NK-92 treated with Interleukin-12 subunit alpha and Interleukin-12 subunit beta, amount 100 ng/mL, for 24 hours (cell line): ENCODE measurements around the gene THEM4.
"Not testable (repeated sequence)": the region's sequence is repeated elsewhere in the genome, so short reads cannot be mapped to it uniquely, and the experiment has no call there.

ENCODE experiments used
- DNase-seq: peaks from one replicate; lab custom pipeline; 2025; lab: John Stamatoyannopoulos, UW

Gene THEM4

DNA sequence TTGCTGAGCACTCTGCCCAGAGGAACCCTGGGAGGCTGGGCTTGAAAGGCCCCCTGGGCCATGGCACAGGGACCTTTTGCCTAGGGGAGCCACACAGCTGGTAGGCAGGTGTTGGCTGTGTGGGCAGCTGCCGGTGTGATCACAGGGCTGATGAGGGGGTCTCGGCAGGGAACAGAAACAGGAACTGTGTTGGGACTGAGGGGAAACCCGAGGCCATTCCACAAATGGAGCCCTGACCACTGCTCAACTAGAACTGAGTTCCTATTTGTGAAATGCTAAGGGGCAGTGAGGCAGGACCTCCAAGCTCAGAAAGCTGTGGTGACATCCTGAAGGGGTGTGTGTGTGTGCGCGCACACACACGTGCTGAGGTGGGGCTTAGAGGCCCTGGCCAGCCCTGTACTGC, 49.4 kb downstream of the THEM4 start:
- DNase-seq, result no peak

DNA sequence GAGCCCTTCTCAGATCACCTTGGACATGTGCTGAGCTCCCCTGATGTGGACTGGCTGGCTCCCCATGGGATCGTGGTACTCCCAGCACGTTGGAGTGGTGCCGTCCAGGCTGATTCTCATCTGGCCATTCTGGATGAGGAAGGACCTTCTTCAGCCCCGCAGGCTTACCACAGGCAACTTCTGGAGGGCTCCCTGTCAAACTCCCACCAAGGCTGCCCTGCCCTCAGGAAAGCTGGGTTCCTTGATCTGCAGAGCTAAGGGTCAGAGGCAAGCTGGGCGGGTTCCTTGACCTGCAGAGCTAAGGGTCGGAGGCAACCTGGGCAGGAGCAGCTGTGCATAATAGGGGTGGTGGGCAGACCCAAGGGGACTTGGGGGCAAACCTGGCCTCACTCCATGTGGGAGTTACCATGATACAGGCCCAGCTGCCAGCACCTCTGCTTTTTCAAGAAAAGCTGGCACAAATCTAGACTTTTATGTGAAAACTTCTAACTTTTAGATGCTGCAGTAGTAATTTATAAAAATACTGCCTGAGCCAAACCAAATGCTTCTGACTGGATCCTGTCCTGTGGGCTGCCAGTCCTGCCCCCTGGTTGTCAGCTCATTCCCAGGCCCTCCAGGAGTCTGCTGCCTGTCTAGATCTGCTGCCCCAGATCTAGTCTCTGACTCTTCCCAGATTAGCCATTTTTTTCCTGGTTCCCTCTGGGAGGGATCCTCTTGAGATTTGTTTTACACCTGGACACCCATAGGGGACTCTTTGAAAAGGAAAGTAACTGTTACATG, 50.2 kb downstream of the THEM4 start:
- DNase-seq, result no peak

DNA sequence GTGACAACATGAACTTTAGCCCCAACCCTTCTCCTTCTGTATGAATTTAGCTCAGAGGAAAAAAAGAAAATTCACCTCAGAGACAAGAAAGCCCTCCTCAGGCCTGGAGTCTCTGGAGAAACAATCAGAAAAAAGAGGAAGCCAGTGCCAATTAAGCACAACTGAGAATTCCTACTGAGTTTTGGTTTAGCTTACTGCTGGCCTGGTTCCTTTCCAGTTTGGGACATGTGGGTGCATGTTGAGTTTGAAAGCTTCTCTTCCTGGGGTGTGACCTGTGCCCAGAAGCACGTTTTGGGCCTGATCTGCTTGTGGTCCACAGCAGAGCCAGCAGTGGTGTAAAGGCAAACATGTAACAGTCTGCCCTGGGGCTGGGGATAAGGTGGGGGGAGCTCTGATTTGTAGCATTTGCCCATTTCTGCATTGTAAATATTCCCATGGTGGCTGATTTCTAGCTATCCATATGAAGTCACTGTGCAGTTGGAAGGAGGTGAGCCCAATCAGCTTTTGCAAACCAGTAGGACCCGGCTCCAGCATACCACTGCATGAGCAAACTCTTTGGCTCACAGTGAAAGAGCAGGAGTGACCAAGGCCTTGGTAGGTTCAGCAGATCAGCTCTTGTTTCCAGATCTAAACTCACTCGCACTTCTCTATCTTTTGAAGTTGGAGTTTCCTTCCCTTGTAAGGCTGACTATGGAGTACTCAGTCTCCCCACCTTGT, 51.1 kb downstream of the THEM4 start:
- DNase-seq, result no peak

DNA sequence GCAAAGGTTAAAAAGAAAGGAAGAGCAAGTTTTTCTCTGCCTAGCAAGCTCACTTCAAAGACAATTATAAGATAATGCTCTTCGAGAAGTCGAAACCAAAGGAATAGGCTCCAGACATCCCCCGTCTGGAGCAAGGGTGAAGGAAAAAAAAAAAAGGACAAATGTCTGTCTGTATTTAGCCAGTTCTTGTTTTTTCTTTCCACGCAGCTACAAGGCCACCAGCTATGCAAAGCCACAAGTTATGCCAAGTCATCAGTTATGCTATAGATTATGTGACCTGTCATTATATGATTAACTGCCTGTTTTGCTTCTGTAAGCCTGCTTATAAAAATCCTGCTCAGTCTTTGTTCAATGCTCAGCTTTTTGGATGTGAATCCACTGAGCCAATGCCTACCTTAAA, 53.4 kb downstream of the THEM4 start:
- DNase-seq, result no peak

DNA sequence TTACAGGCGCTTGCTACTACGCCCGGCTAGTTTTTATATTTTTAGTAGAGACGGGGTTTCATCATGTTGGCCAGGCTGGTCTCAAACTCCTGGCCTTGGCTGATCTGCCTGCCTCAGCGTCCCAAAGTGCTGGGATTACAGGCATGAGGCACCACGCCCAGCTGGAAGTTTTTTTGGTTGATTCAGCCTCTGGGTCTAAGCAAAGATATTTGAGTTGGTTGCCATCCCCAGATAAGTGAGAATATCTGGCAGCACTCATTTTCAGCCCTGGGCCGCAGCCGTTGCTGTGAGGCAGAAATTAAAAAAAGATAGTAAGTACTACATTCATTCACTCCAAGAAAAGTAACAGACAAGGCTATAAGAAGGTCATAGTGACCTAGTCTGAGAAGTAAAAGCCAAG, 53.8 kb downstream of the THEM4 start:
- DNase-seq, result not testable (repeated sequence)

DNA sequence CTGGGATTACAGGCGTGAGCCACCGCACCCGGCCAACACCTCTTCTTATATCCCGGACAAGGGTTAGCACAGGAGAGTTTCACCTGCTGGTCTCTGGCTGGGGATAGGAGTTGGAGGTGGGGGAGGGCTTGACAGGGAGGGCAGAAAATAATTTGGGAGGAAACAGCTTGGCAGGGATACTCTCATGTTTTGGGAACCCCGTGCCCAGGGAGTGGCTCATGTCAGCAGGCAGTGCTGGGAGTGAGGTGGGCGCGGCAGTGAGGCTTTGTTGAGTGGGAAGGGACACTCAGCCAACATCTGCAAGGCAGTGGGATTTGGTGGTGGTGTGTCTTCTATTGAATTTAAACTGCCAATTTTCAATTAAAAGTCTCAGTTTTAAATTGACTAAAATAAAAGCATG, 54.7 kb downstream of the THEM4 start:
- DNase-seq, result no peak

DNA sequence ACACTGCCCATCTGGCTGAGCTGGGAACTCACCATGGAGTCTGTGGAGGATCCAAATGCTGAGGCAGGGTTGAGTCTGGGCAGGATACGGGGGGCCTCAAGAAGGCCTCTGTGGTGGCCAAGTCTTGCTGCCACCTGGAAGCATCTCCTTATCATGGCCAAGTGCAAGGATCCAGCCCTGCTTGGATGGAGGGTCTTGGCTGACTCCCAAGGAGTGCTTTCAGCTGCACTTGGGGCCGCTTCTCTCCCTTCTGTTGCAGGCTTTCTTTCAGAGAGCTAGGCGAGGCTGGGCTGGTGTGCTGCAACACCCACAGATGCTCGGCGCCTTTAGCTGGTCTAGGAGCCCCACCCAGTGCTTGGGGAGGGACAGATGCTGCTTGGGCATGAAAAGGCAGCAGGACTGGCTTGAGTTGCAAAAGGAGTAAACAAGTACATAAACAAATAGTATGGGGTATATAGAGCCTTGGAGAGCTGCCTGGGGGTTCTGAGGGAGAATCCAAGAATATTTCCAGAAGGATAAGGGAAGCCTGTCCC, 55.8 kb downstream of the THEM4 start, which contains the start of gene THEM5:
Gene THEM5 (minus strand): TSS at position 302 of the 533 bp plus-strand sequence. CDS start 147 bp downstream, at position 155.
- DNase-seq, result no peak

DNA sequence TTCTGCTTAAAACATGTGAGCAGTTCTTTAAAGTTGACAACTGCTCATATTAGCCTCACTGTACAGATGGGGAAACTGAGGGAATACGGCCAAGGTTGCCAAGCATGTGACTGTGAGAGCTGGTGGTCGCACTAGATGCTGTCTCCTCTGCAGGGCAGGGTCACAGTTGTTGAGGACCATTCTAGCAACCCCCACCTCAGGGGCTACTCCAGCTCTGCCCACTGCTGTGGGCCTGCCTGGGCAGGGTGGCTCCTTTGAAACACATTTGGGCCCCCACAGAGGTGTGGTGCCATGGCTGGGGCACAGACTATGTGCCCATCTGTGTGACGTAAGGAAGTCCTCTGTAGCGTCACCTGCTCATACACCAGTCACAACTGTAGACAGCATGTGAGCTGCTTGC, 56.6 kb downstream of the THEM4 start:
- no peak for DNase-seq

DNA sequence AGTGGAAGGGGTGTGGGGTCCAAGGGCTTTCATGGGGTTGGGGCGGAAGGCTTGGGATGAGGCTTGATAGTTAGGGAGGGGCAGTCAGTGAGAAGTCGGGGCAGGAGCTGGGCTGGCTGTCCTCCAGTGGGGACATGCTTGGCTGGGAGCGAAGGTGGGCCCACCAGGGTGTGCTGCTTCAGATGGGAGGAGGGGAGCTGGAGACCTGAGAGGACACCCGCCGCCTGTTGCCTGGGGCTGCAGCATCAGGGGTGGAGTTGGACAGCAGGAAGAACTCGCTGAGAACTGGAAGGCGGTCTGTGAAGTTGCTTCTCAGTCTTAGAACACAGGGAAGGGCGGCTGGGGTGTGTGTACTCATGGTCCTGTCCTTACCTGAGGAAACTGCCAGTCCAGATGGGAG, 57.4 kb downstream of the THEM4 start:
- no peak for DNase-seq

DNA sequence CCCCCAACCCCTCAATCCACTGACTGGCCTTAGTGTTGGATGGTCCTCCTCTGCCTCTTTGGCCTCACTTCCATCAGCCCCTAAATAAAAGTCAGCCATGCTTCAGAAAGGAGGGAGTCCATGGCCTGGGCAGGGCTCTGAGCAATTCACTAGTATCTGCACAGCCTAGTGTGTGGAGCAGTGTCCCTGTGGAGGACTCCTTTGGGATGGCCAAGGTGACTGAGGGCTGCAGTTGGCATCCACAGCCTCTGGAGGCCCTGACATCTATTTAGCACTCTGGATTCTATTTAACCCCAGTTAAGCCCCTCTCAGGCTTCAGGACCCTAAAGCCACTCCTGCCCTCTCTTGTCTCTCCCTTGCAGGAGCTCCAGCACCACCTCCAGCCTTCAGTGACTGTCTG, 59.4 kb downstream of the THEM4 start:
- DNase-seq, result no peak

DNA sequence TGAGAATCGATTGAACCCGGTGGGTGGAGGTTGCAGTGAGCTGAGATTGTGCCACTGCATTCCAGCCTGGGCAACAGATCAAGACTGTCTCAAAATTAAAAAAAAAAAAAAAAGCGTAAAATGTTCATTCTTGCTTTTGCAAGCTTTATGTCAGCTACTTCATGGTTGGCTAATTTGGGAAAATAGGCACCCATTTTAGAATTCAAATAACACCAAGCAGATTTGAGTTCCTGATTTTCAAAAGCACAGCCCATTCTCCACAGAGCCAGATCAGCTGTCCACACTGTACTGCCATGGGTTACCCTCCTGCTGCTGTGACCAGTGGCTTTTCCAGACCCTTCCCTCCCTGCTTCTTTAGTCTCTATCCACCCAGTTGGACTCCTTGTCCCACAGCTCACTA, 60.2 kb downstream of the THEM4 start:
- no peak for DNase-seq

DNA sequence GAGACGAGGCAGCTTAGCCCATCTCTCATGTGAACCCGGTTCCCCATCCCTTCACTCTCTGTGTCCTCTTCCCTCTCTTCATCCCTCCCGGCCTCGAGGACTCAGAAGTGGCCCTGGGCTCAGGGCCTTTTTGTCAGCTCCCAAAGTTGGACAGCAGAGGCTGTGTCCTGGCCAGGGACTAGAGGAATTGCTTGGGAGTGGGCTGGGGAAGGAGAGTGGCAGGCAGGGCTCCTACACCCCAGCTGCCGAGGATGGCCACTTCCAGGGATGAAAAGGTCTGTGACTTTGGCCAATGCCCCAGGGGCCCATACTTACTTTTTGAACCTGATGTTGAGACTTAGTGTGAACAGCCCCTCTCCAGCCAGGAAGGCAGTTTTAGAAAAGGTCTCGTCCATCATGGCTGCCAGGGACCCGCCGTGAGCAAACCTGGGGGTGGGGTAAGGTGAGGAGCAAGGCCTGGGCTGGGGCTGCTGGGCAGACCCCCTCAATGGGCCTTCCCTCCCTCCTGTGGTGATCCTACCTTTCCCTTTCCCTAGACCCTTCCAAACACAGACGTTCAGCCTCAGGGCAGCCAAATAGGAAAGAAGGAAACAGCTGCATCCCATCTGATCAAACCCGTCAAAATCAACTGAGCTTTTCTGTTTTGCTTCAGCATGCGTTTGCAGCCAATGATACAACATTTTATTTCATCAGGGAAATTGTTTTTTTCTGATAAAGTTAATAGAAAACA, 61.3 kb downstream of the THEM4 start:
- no peak for DNase-seq

DNA sequence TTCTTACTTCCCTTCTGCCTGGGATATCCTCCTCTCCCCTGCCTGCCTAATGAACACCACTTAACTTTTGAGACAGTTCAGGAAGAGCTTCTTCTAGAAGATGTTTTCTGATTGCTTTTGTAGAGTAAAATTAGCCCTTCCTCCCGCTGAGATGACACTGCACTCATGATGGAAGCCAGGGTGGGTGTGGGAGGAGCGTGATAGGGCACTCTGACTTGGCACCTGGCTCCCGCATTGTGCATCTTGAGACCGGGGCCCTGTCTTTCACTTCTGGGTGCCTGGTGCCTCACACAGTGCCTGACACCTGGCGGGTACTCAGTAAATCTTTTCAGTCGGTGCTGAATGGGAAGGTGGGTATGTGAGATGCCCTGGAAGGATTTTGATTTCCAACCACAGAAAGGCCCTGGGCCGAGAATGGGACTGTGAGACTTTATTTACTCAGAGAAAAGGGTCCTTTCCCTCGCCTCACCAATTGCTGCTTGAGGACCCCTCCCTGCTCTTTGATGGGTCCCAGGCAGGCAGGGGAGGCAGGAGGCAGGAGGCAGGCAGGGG, 62.5 kb downstream of the THEM4 start:
- no peak for DNase-seq

DNA sequence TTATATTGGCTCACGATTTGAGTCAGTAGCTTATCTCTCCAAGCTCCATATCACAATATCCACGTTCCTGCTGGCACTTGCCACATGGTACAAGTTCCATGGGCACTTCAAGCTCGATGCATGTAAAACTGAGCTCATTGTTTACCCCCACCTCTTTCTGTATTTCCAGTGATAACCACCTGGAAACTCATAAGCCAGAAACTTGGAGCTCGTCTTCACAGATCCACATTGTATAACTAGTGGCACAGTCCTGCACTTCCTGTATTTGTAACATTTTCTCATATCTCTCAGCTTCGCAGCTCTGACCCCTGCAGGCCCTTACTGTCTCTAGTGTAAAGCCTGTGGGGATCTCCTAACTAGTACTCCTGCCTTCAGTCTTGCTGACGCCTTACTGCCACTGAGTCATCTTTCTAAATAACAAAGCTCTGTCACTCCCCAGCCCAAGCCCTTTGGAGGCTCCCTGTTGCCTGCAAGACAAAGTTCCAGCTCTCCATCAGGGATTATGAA, 63.2 kb downstream of the THEM4 start:
- no peak for DNase-seq

DNA sequence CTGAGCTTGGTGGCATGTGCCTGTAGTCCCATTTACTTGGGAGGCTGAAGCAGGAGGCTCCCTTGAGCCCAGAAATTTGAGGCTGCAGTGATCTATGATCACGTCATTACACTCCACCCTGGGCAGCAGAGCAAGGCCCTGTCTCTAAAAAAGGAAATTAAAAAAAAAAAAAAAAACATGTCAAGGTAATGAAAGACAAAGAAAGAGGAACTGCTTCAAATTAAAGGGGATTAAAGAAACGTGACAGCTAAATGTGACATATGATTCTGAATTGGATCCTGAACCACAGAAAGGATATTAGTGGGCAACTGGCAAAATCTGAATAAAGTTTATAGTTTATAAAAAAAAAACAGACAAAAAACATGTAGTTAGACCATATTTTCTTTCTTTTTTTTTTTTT, 65.9 kb downstream of the THEM4 start:
- no peak for DNase-seq

DNA sequence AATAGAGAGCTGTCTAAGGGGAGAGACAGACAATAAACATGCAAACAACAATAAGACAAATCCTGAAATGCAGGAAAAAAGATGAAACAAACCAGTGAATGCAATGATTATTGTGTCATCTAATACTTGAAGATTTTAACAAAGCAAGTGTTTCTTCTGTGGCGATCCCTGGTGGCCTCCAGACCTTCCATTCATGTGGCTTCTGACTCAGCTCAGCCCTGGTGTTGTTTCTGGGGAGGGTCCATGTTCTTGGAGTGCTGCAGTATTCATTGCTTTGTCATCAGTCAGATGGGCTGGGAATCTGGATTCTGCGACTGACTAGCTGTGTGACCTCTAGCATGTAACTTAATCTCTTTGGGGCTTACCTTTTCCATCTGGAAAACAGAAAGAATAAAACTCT, 68.2 kb downstream of the THEM4 start:
- no peak for DNase-seq

DNA sequence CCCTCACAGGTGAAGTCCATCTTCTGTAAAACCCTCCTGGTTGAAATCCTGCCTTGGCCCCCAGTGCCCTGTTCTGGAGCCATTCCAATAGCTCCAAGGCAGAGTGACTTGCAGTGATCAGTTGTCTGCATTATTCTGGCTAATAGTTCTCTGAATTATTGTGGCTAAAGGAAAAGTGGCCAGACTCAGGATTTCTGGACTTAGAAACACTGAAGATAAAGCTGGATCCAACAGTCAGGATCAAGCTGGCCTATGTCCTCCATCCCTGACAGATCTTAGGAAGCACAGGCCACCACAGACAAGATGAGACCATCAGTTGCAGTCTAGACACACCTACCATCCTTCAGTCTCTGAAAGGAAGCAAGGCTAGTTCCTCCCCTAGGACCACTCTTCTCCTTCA, 68.9 kb downstream of the THEM4 start:
- no peak for DNase-seq

DNA sequence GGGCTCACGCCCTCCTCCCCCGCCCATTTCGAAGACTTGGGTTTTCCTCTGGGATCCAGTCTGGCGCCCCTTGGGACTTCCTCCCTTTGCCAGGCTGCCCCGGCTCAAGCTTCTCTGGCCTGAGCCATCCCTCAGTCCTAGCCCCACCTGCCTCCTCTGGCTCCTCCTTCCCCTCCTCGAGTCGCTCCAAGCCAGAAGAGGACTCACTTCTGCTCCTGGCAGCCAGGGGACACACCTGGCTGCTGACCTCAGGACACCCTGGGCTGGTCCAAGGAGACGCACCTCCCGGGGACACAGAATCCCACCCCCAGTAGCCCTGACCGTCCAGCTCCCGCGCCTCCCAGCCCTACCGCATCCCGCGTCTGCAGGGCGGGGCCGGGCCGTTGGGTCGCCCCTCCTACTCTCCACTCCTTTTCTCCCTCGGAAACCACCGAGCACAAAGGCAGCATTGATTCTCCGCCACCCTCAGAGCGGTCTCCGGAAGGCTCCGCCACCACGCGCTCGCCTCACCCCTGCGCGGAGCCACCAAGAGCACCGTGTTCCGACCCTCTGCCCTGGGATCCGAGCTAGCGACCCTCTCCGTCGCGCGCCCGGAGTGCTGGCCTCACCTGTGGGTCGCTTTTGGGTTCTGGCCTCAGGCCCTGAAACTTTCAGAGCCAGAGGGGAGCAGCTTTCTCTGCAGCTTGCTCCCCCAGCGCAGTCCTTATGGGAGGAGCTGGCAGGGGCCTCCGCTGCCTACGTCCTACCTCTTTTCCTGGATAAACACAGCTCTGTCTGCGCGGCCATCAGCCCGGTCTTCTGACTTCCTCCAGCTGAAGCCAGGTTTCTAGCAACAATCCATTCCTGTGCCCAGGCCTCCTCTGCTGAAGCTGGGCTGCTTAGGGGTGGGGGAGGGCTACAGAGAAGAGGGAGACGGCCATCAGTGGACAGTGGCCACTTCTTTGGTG, 69.6 kb downstream of the THEM4 start, which contains the start of gene C2CD4D:
Gene C2CD4D (minus strand): TSS at position 364 of the 947 bp plus-strand sequence. CDS start 831 bp downstream, outside the sequence.
- DNase-seq, result no peak

DNA sequence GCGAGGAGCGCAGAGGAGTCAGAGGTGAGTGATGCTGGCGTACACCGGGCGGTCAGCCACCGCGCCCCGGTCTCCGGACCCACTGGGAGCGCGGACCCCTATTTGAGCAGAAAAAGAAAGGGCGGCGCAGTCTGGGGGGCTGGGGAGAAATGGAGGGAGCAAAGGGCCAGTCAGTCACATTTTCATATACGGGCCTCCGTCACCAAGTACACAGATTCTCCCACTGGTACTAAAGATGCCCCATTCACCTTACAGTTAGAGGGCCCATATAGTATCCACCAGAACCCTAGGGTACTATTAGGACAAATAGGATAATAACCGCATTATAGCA, 70.3 kb downstream of the THEM4 start:
- no peak for DNase-seq

DNA sequence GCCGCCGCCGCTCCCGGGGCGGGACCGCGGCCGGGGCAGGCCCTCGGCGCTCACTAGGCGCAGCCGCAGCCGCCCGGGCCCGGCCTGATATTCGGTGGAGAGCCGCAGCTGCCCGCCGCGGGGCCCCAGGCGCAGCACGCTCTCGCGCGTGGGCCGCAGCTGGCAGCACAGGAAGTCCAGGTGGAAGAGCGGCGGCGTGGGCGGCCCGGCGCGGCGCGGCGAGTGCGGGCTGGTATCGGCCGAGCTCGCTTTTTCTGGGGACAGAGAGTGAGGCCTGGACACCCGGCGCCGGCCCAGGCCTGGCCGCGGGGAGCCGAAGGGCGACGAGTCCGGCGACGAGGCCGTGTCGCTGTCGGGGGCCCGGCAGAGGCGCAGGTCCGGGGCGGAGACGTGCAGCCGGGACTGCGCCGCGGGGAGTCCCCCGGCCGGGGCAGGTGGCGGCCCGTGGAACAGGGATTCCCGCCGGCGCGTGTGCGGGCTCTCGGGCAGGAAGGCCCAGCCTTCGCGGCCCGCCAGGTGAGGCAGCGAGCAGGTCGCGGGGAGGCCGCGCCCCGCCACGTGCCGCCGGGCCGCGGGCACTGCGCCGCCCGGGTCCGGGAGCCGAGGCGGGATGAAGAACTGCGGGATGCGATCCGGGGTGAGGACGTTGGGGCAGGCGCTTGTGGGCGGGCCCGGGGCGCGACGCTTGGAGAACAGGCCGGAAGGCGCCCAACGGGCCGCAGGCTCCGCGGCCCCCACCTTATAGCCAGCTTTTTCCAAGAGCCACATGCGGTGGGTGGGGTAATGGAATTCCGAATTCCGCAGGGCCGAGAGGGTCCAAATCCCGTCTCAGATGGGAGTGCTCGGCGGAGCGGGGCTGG, 70.9 kb downstream of the THEM4 start:
- no peak for DNase-seq
